Left ventricle myocardium inferior (tissue), 1 donor: Measurements from ENCODE around the gene NEDD4L. TPM values are rescaled to one million over a fixed set of nuclear protein-coding genes. Genes with fewer than 3 reads are reported as not detected.
"Not testable (repeated sequence)": the region's sequence is repeated elsewhere in the genome, so short reads cannot be mapped to it uniquely, and the experiment has no call there.

Source experiments
- DNase-seq: peaks from one replicate; pipeline ENCODE4 v3.0.0-alpha.2; 2020
- H3K27ac ChIP-seq: fragments of 200-600 bp; replicated peaks from 2 replicates; pipeline ENCODE4 v1.8.0; 2021
- H3K27me3 ChIP-seq: fragments of 200-600 bp; 2 replicates; pipeline ENCODE4 v1.8.0; 2021; ENCODE audit warnings: low read depth
- H3K36me3 ChIP-seq: fragments of 200-600 bp; 2 replicates; pipeline ENCODE4 v1.8.0; 2021
- H3K4me1 ChIP-seq: fragments of 200-600 bp; 2 replicates; pipeline ENCODE4 v1.8.0; 2021
- H3K4me3 ChIP-seq: fragments of 200-600 bp; 2 replicates; pipeline ENCODE4 v1.8.0; 2021; ENCODE audit warnings: mild to moderate bottlenecking, moderate library complexity
- H3K9me3 ChIP-seq: fragments of 200-600 bp; replicated peaks from 2 replicates; pipeline ENCODE4 v1.8.0; 2021
- intact Hi-C: fragments of 100-400 bp; cut with micrococcal nuclease; formaldehyde crosslinking; loops from one replicate; pipeline ENCODE4 v1.11.0; 2022
- total RNA-seq: library from RNA; stranded (reverse); fragmentation: NEBNext Ultra II Directional; extraction: Animal tissue kit (Norgen Biotek cat#: 25700); gene quantifications from one replicate; pipeline ENCODE4 v1.2.1, GENCODE V29; 2021
- TF ChIP-seq, protein P1 (sequence below): fragments of 200-600 bp; IDR thresholded peaks from 2 replicates; pipeline ENCODE4 v1.8.0; 2021; ENCODE audit warnings: antibody characterized with exemption, mild to moderate bottlenecking, borderline replicate concordance
- donor health status: DM: no; HTN: yes; CAD: no; lungs with severe emphysema.

NEDD4L gene
- total RNA-seq, 1 donor from 2014 or later = 45.8 TPM

DNA sequence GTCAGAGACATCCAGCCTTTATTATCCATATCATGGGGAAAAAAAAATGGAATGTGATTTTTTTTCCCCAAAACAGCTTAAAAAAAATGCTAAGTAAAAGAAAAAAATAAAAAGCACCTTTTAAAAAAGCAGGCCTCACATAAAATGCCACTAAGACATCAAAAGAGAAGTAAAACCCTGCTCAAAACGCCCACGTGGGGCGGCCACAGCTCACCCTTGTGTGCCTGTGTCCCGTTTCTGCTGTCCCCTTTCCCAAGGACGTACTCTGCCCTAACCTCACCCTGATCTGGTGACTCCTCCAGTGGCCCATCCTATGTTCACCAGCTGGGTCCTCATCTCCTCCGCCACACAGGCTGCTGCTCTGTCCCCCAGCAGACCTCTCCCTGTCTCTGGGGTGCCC lies 125.4 kb downstream of the NEDD4L start:
- TF ChIP-seq, protein P1, sequence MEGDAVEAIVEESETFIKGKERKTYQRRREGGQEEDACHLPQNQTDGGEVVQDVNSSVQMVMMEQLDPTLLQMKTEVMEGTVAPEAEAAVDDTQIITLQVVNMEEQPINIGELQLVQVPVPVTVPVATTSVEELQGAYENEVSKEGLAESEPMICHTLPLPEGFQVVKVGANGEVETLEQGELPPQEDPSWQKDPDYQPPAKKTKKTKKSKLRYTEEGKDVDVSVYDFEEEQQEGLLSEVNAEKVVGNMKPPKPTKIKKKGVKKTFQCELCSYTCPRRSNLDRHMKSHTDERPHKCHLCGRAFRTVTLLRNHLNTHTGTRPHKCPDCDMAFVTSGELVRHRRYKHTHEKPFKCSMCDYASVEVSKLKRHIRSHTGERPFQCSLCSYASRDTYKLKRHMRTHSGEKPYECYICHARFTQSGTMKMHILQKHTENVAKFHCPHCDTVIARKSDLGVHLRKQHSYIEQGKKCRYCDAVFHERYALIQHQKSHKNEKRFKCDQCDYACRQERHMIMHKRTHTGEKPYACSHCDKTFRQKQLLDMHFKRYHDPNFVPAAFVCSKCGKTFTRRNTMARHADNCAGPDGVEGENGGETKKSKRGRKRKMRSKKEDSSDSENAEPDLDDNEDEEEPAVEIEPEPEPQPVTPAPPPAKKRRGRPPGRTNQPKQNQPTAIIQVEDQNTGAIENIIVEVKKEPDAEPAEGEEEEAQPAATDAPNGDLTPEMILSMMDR = no peak
- DNase-seq = no peak

DNA sequence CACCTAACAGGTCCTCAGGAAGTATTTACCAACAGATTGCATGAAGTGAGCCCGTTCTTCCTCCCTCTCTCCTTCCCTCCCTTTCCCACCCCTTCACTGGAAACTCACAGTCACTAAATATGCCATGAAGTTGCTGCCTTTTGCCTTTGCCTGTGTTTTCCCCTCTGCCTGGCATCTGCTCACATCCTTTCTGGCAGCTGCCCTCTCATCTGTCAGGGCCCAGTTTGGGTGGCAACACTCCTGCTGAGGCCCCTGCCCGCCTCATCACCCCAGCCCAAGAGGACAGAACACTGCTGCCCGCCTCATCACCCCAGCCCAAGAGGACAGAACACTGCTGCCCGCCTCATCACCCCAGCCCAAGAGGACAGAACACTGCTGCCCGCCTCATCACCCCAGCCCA lies 126.0 kb downstream of the NEDD4L start:
- H3K4me3 ChIP-seq, DNase-seq, intact Hi-C loops: not testable (repeated sequence)

More for the DNA sequence above, 125.4 kb downstream of the NEDD4L start:
- Histone ChIP-seq H3K9me3 (no peaks in the 10 kb centered on the region), H3K27me3 (no peaks in the 10 kb centered on the region), H3K36me3 (no peaks in the 10 kb centered on the region), H3K27ac (no peak overlapping the region), H3K4me1 (no peaks in the 10 kb centered on the region), H3K4me3 (no peak overlapping the region)
- intact Hi-C loops = no loop called here

DNA sequence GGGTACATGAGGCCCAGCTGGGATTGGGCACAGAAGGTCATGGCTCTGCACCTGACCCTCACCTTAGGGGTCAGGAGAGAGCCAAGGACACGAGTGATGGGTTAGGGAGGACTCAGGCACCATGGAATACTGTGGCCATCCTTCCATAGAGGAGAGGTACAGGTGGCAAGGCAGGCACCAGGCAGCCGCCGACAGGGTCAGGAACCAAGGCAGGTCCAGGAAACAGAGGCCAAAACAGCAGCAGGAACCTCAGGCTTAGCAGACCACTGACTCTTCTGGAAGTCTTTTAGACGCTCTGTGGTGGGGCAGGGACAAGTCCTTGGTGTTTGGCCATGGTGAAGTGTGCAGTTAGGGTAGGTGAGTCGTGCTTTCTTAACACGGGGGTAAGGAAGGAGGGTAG lies 128.0 kb downstream of the NEDD4L start:
- Histone ChIP-seq H3K27ac (no peak overlapping the region), H3K27me3 (no peaks in the 10 kb centered on the region), H3K4me3 (no peak overlapping the region), H3K36me3 (no peaks in the 10 kb centered on the region), H3K4me1 (no peaks in the 10 kb centered on the region), H3K9me3 (no peaks in the 10 kb centered on the region)
- DNase-seq = no peak
- TF ChIP-seq, protein P1 = no peak
- intact Hi-C loops = no loop called here

More for the DNA sequence above, 126.0 kb downstream of the NEDD4L start:
- H3K9me3 ChIP-seq, H3K27me3 ChIP-seq, H3K27ac ChIP-seq, H3K4me1 ChIP-seq, H3K36me3 ChIP-seq: not testable (repeated sequence)

DNA sequence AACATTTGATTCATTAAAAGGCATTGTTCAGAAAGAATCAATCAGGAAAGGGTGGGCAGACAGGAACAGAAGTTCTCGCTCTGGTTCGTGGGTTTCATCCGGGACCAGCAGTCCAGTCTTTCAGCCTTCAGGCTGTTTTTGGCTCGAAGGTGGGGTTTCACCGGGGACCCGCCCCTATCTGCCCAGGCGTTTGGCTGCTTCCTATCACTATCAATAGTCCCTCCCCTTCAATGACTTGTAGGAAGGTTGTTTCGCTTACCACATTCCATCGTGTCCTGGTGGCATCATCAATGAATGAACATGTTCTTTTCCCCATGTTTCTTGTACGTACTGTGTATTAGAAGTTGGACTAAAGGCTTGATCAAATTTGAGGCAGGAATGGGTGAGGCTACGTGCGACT lies 130.3 kb downstream of the NEDD4L start:
- Histone ChIP-seq H3K4me1 (no peaks in the 10 kb centered on the region), H3K4me3 (no peak overlapping the region), H3K27me3 (no peaks in the 10 kb centered on the region), H3K9me3 (no peaks in the 10 kb centered on the region), H3K36me3 (no peaks in the 10 kb centered on the region), H3K27ac (no peak overlapping the region)
- intact Hi-C loops = no loop called here
- TF ChIP-seq, protein P1 = no peak
- DNase-seq = no peak

DNA sequence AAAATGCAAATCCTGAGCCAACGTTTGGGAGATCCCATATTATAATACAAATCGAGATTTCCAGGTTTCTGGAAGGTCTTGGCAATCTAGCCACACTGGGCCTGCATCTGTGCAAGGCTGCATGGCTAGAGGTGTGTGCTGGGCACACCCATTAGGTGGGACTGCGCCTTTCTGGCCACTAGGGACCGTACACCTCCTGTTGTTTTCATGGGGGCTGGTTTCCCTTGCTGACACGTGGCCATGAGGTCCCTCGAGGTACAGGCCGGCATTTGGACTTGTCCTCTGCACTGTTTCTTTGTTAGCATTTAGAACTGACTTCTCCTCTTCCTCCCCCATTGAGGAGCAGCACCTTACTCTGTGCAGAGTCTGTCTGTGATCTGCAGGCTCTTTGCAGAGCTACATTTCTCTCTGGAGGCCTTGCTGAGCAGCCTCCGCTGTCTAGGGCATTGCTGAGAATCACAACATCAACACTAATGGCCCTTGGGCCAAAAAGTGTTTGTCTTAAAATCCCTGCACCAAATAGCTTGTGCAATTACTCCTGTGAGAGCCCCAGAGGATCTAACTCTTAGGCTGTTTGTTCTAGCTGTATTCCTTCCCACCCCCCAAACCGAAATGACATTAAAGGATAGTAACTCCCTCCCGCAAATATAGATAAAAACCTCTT lies 131.2 kb downstream of the NEDD4L start:
- Histone ChIP-seq H3K27ac (no peak overlapping the region), H3K27me3 (no peaks in the 10 kb centered on the region), H3K4me3 (no peak overlapping the region), H3K9me3 (no peaks in the 10 kb centered on the region), H3K36me3 (no peaks in the 10 kb centered on the region), H3K4me1 (no peaks in the 10 kb centered on the region)
- intact Hi-C loops = no loop called here
- TF ChIP-seq, protein P1 = no peak
- DNase-seq = no peak

DNA sequence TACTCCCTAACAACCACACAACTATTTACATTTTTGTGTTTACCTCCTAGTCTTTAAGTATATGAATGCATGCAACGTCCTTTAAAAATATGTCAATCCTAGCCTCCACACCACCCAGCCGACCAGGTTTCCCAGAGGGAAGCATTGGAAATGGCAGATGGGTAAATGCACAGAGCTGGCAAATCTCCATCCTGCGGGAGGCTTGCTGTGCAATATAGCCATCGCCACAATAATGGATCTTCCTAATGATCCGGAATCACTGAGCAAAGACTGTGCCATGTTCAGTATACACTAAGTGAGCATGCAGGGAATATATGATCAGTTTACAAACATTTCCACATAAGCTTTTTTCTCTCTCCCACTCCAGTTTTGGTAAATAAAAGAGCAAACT lies 131.8 kb downstream of the NEDD4L start:
- no peaks in the 10 kb centered on the region for H3K27me3 ChIP-seq
- H3K9me3 ChIP-seq = no peaks in the 10 kb centered on the region
- intact Hi-C loops = no loop called here
- no peak overlapping the region for H3K4me3 ChIP-seq
- no peak for DNase-seq
- no peaks in the 10 kb centered on the region for H3K36me3 ChIP-seq
- H3K27ac ChIP-seq = no peak overlapping the region
- TF ChIP-seq, protein P1 = no peak
- peaks cover 4% of the 10 kb centered on the region for H3K4me1 ChIP-seq
